ENCODE measurements around the gene NR1H3.
"Not testable (repeated sequence)": the region's sequence is repeated elsewhere in the genome, so short reads cannot be mapped to it uniquely, and the experiment has no call there.

NR1H3 gene

DNA sequence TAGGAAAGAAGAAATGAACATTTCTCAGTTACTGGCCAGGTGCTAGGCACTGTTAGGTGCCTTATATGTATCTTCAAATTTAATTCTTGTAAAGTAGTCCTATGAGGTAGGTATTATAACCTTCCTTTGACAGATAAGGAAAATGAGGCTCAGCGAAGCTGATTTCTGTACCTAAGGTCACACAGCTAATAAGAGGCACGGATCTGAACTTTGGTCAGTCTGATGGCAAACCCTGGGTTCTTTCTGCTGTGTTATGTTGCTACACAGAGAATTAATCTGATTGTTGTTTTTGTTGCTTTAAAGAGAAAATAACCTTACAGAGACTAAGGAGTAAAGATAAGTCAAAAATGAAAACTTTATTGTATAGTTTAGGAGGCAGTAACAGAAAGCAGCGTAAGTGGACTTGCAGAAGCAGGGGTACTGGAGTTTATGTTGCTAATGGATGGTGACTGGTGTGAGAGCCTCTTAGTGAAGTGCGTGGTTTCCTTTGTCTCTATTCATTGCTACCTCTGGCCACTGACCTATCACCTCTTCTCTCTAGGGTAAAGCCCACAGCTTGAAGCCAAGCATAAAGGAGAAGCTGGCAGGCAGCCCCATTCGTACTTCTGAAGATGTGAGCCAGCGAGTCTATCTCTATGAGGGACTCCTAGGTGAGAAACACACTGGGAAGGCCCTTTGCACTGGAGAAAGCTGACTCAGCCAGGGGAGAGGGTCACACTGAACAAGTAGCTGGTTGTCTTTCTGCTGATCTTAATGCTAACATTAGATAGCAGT is 50.4 kb downstream of the NR1H3 start:
- no peak for DNase-seq

DNA sequence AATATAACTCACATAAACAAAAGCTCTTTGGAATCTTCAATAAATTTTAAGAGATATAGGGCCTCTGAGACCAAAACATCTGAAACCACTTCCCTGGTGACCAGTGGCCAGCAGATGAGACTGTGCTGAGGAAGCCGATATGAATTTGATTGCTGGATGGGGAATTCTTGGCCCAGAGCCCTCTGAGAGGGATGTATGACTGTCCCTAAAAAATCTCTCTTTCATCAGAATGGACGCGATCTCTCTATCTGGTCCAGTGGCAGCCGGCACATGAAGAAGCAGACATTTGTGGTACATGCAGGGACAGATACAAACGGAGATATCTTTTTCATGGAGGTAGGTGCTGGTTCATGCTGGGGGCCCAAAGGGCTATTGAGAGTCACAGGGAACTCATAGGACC is 57.2 kb downstream of the NR1H3 start:
- DNase-seq: no peak

DNA sequence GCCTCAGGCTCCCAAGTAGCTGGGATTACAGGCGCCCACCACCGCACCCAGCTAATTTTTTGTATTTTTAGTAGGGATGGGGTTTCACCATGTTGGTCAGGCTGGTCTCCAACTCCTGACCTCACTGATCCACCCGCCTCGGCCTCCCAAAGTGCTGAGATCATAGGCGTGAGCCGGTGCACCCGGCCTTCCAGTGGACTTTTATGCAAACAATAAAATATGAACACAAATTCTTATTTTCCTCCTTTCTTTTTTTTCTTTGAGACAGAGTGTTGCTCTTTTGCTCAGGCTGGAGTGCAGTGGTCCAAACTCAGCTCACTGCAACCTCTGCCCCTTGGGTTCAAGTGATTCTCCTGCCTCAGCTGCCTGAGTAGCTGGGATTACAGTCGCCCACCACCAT is 58.7 kb downstream of the NR1H3 start:
- not testable (repeated sequence) for DNase-seq

DNA sequence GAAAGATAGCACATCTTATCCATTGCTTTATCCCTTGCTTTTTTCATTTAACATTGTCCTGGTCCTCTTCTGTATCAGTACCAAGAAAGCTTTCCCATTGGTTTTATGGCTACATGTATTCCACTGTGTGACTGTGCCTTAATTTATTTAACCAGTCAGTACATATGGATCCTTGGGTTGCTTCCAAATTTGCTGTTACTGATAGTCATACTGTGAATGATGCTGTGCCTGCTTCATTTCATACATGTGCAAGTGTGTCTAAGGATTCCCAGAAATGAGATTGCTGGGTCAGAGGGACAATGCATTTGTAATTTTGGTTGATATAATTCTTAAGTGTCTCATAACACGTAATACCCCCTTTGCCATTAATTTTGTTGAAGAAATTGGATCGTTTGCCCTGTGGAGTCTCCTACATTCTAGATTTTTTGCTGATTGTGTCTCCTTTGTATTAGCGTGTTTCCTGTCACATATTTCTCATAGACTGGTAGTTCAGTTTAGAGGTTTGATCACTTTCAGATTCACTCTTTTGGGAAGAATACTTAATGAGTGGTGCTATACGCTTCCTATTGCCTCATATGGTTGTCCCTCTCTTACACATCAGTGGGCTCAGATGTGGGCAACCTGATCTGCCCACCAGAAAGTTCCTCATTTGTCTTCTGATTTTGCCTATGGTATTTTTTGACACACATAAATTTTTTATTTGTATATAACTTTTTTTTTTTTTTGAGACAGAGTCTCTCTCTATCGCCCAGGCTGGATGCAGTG is 59.5 kb downstream of the NR1H3 start:
- no peak for DNase-seq

DNA sequence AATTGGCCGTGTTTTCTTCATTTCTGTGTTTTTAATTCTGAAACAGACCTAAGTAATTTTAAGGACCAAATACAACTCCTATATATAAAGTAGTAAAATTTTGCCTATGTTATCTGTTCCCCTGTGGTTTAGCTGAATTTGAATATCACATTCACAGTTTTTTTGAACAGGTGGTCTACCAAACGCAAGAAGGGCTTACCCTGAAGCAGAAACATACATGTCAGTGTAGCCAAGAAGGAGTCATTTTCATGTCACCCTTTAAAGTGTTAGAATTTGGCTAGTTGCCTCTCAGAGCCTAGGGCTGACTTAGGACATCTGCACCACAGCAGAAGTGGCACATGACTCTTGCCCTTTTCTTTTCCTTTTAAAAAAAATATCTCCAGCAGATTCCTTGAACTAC is 60.4 kb downstream of the NR1H3 start:
- no peak for DNase-seq
